HG02759 (cell line): ENCODE data around the gene HSPA2.
"Not testable (repeated sequence)": the region's sequence is repeated elsewhere in the genome, so short reads cannot be mapped to it uniquely, and the experiment has no call there.

Source experiments
- ATAC-seq: cut with Tn5 transposase; IDR thresholded peaks from one replicate; pipeline ENCODE4 v1.9.1; 2021; ENCODE audit warnings: mild to moderate bottlenecking, moderate library complexity; ENCODE audit not compliant: unreplicated experiment

HSPA2 gene

GRCh38 chr14:64558216-64558615 is 17.7 kb downstream of the HSPA2 start:
- not testable (repeated sequence) for ATAC-seq

GRCh38 chr14:64561631-64562030 is 21.1 kb downstream of the HSPA2 start:
- no peak for ATAC-seq

- no peak for ATAC-seq
These were observed 21.9 kb downstream of the HSPA2 start for GRCh38 chr14:64562436-64562835.

- no peak for ATAC-seq
These were observed 23.2 kb downstream of the HSPA2 start for GRCh38 chr14:64563696-64564095.

GRCh38 chr14:64566651-64567122 is 26.1 kb downstream of the HSPA2 start:
- ATAC-seq, result no peak

GRCh38 chr14:64569138-64569631 is 28.6 kb downstream of the HSPA2 start:
- ATAC-seq, result no peak

GRCh38 chr14:64569646-64570045 is 29.1 kb downstream of the HSPA2 start:
- not testable (repeated sequence) for ATAC-seq

GRCh38 chr14:64572386-64573104 is 32.0 kb downstream of the HSPA2 start:
- no peak for ATAC-seq

GRCh38 chr14:64573109-64573508 is 32.6 kb downstream of the HSPA2 start:
- ATAC-seq, result no peak

- ATAC-seq, result no peak
These were observed 34.0 kb downstream of the HSPA2 start for GRCh38 chr14:64574371-64575107.

- no peak for ATAC-seq
These were observed 36.7 kb downstream of the HSPA2 start for GRCh38 chr14:64577211-64577610.

- no peak for ATAC-seq
These were observed 39.9 kb downstream of the HSPA2 start for GRCh38 chr14:64580467-64580866.

GRCh38 chr14:64581363-64581762 is 40.8 kb downstream of the HSPA2 start:
- no peak for ATAC-seq

GRCh38 chr14:64581817-64582216 is 41.3 kb downstream of the HSPA2 start:
- ATAC-seq, result no peak

GRCh38 chr14:64584190-64584589 is 43.6 kb downstream of the HSPA2 start:
- ATAC-seq, result no peak

- ATAC-seq, result no peak
These were observed 51.3 kb downstream of the HSPA2 start for GRCh38 chr14:64591809-64592208.
